Activated T-cell treated with anti-CD3 and anti-CD28 coated beads for 24 hours (primary cell): ENCODE results near the gene LMLN.
A peak's percentile ranks its signal among the peaks of the same experiment; 100 is the strongest.
"Not testable (repeated sequence)": the region's sequence is repeated elsewhere in the genome, so short reads cannot be mapped to it uniquely, and the experiment has no call there.

Experiments
- DNase-seq: peaks from one replicate; pipeline ENCODE4 v3.0.0-alpha.2; 2020; ENCODE audit warnings: low read depth

LMLN gene

DNA sequence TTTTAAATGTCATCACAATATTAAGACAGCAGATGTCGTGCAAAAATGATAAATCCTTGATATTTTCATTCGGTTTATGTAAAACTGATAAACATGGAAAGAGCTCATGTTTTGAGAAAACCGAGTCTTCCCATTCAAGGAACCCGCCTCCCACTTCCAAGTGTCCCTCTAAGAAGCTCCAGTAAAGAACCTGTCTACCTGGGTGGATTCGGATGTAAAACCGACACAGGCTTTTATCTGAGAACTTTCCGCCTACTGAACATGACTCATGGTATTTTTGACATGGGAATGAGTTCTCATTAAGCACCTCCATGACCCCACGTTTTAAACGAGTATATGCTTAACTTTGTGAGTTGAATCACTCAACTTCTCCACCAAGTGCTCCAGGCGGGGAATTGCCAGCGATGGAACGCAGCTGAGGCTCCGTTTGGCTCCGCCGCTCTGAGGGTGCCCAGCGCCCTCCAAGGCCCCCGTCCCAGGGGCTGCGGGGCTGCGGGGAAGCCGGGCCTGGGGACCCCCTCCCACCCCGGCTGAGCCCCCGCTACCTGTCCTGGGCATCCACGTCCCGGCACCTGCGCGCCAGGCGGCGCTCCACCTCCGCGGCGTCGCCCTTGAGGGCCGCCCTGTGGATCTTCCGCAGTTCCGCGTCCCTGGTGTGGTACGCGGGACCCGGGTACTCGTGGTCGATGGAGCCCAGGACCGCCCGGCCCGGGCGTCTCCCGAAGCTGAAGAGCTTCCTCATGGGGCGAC lies 119.9 kb downstream of the LMLN start:
- DNase-seq = peak; percentile 34

- DNase-seq = peak; percentile 69
Measured at GRCh38 chr3:198080521-198081384, 120.7 kb downstream of the LMLN start.

DNA sequence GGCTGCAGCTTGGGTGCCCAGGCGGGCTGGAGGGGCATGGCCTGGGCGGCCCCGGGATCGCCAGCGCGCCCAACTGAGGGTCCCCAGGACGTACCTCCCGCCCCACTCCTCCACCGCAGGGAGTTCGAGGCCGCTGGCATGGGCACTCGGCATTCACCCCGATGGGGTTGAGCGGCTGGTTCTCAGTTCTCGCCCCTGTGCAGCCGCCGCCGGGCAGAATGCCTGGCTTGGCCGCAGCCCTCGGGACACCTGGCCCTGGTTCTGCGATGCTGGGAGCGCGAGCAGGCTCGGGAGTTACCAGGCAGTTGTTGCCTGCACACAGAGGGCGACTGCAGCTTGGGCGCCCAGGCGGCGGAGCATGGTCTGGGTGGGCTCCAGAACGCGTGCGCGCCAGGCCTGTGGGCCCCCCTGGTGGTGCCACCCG lies 121.4 kb downstream of the LMLN start:
- no peak for DNase-seq

- not testable (repeated sequence) for DNase-seq
Measured at GRCh38 chr3:198082226-198082625, 122.2 kb downstream of the LMLN start.

DNA sequence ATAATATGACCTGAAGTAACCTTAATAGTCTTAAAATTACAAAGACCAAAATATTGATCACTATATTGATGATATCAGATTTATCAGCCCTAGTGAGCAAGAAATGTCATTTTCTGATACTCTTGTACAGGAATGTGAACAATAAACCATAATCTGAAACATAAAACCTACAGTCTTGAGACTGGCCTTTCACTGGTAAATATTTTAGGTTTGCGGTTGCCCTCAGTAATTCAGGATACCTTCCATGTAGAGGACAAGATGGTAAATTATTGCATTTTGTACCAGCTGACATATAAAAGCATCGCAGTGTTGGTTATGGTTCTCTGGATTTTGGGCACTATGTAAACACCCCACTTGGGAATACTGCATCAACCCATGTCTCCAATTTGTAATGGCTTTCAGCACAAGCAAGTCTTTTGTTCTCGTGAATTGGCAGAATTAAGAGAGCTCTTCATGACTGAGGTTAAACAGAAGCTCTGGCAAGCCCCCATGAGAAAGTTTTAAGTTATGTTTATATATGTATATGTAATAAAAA lies 128.5 kb downstream of the LMLN start:
- no peak for DNase-seq

DNA sequence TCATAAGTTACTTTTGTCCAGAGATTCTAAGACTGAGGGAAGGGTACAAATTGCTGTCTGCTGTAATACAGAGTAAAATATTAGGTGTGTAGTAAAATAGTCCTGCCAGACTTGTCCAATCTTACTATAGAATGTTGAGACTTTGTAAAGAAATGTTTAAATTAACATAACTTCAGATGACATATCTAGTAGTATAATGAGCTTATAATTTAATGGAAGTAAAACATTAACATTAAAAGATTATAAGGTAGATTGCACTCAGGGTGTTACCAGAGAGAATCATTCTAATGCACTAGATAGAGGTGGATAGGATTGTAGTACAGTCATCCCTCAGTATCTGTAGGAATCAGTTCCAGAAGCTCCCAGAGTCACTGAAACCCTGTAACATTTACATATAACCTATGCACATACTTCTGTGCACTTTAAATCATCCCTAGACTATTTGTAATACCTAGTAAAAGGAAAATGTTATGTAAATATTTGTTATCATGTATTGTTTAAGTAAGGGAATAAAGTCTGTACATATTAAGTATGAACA lies 130.8 kb downstream of the LMLN start:
- DNase-seq = no peak

DNA sequence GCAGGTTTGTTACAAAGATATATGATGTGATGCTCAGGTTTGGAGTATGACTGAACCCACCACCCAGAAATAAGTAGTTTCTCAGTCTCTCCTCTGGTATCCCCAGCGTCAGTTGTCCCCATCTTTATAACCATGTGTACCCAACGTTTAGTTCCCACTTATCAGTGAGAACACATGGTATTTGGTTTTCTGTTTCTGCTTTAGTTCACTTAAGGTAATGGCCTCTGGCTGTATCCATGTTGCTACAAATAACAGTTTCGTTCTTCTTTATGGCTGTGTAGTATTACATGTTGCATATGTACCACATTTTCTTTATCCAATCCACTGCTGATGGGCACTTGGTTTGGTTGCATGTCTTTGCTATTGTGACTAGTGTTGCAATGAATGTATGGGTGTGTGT lies 132.3 kb downstream of the LMLN start:
- DNase-seq = no peak

GRCh38 chr3:198093112-198093679 lies 133.2 kb downstream of the LMLN start:
- no peak for DNase-seq
